Measurements from ENCODE around the gene REXO5.

REXO5 gene

GRCh38 chr16:20846030-20846429 is 39.7 kb downstream of the REXO5 start:
- H3K27me3 ChIP-seq (replicated peaks): no peaks in the 10 kb centered on the region
- H3K27ac ChIP-seq: no peak overlapping the region
- in situ Hi-C loops (cut with HindIII; ENCODE audit: low pct_ligation_motif_present, low sequenced_read_pairs): no loop called here
- no peak for TF ChIP-seq CTCF (IDR thresholded peaks at IDR 0.05; ENCODE audit: low read depth, low read length, missing control alignments)
- no peak for DNase-seq
- H3K4me3 ChIP-seq (ENCODE audit: low read depth, low read length): no peak overlapping the region
- H3K36me3 ChIP-seq (replicated peaks): no peaks in the 10 kb centered on the region

- no peak for TF ChIP-seq CTCF (IDR thresholded peaks at IDR 0.05; ENCODE audit: low read depth, low read length, missing control alignments)
- in situ Hi-C loops (cut with HindIII; ENCODE audit: low pct_ligation_motif_present, low sequenced_read_pairs): no loop called here
- no peaks in the 10 kb centered on the region for H3K27me3 ChIP-seq (replicated peaks)
- H3K4me3 ChIP-seq (ENCODE audit: low read depth, low read length): no peak overlapping the region
- DNase-seq: no peak
- H3K27ac ChIP-seq: no peak overlapping the region
- H3K36me3 ChIP-seq (replicated peaks): no peaks in the 10 kb centered on the region
Measured at GRCh38 chr16:20846551-20846950, 40.2 kb downstream of the REXO5 start.

GRCh38 chr16:20847550-20847949 is 41.2 kb downstream of the REXO5 start:
- TF ChIP-seq CTCF (IDR thresholded peaks at IDR 0.05; ENCODE audit: low read depth, low read length, missing control alignments): no peak
- Histone ChIP-seq H3K4me3 (ENCODE audit: low read depth, low read length) (no peak overlapping the region), H3K36me3 (replicated peaks) (no peaks in the 10 kb centered on the region), H3K27ac (no peak overlapping the region), H3K27me3 (replicated peaks) (no peaks in the 10 kb centered on the region)
- no peak for DNase-seq
- in situ Hi-C loops (cut with HindIII; ENCODE audit: low pct_ligation_motif_present, low sequenced_read_pairs): no loop called here

- Histone ChIP-seq H3K36me3 (replicated peaks) (peaks cover 2% of the 10 kb centered on the region), H3K4me3 (ENCODE audit: low read depth, low read length) (no peak overlapping the region), H3K27ac (no peak overlapping the region), H3K27me3 (replicated peaks) (no peaks in the 10 kb centered on the region)
- in situ Hi-C loops (cut with HindIII; ENCODE audit: low pct_ligation_motif_present, low sequenced_read_pairs): no loop called here
- peak; percentile 58 for DNase-seq
- TF ChIP-seq CTCF (IDR thresholded peaks at IDR 0.05; ENCODE audit: low read depth, low read length, missing control alignments): peak; percentile 100
Measured at GRCh38 chr16:20849589-20850390, 43.5 kb downstream of the REXO5 start.

- in situ Hi-C loops (cut with HindIII; ENCODE audit: low pct_ligation_motif_present, low sequenced_read_pairs): no loop called here
- no peak for TF ChIP-seq CTCF (IDR thresholded peaks at IDR 0.05; ENCODE audit: low read depth, low read length, missing control alignments)
- no peaks in the 10 kb centered on the region for H3K27me3 ChIP-seq (replicated peaks)
- no peak for DNase-seq
- H3K36me3 ChIP-seq (replicated peaks): peaks cover 10% of the 10 kb centered on the region
- H3K27ac ChIP-seq: peak overlapping the region; percentile 3
- H3K4me3 ChIP-seq (ENCODE audit: low read depth, low read length): no peak overlapping the region
Measured at GRCh38 chr16:20850981-20851380, 44.7 kb downstream of the REXO5 start.

- H3K36me3 ChIP-seq (replicated peaks): peaks cover 13% of the 10 kb centered on the region
- in situ Hi-C loops (cut with HindIII; ENCODE audit: low pct_ligation_motif_present, low sequenced_read_pairs): no loop called here
- no peak for TF ChIP-seq CTCF (IDR thresholded peaks at IDR 0.05; ENCODE audit: low read depth, low read length, missing control alignments)
- H3K27ac ChIP-seq: peak overlapping the region; percentile 33
- DNase-seq: peak; percentile 74
- H3K4me3 ChIP-seq (ENCODE audit: low read depth, low read length): no peak overlapping the region
- no peaks in the 10 kb centered on the region for H3K27me3 ChIP-seq (replicated peaks)
Measured at GRCh38 chr16:20851601-20852000, 45.3 kb downstream of the REXO5 start.
